Activated CD8-positive, alpha-beta T cell treated with anti-CD3 and anti-CD28 coated beads, Interleukin-2, amount 10 ng/mL, durations not matched to agents 7 days and 5 days (primary cell): ENCODE measurements around the gene MOAP1. TPM values are rescaled to one million over a fixed set of nuclear protein-coding genes. Genes with fewer than 3 reads are reported as not detected.

Experiments used
- ATAC-seq: fragments of 150-1000 bp; cut with Tn5 transposase; one replicate; pipeline ENCODE4 v1.10.0; 2021; ENCODE audit warnings: moderate library complexity
- CTCF ChIA-PET: fragments of 350-600 bp; sonication (Branson Sonifier 250); formaldehyde crosslinking; loops from one replicate; lab custom pipeline; 2021; ENCODE audit warnings: antibody characterized with exemption; lab: Charles Lee
- POLR2A ChIA-PET: fragments of 350-600 bp; sonication (Branson Sonifier 250); formaldehyde crosslinking; loops from one replicate; lab custom pipeline; 2021; ENCODE audit warnings: antibody characterized with exemption; lab: Charles Lee
- DNase-seq: peaks from one replicate; pipeline ENCODE4 v3.0.0-alpha.2; 2020
- H3K27ac Mint-ChIP-seq: one replicate; pipeline ENCODE4 v1.8.0; 2021; ENCODE audit warnings: mild to moderate bottlenecking, mixed read lengths
- H3K27me3 Mint-ChIP-seq: one replicate; pipeline ENCODE4 v1.8.0; 2021; ENCODE audit warnings: low read depth, mixed read lengths
- H3K36me3 Mint-ChIP-seq: one replicate; pipeline ENCODE4 v1.8.0; 2021; ENCODE audit warnings: low read depth, mixed read lengths
- H3K4me1 Mint-ChIP-seq: one replicate; pipeline ENCODE4 v1.8.0; 2021; ENCODE audit warnings: low read depth, mixed read lengths
- H3K4me3 Mint-ChIP-seq: one replicate; pipeline ENCODE4 v1.8.0; 2021; ENCODE audit warnings: mild to moderate bottlenecking, mixed read lengths
- H3K9me3 Mint-ChIP-seq: one replicate; pipeline ENCODE4 v1.8.0; 2022; ENCODE audit warnings: mixed read lengths; ENCODE audit not compliant: insufficient read depth
- total RNA-seq, 2 experiments: library from RNA; stranded (reverse); gene quantifications; one replicate each; pipeline ENCODE4 v1.2.3, GENCODE V29; 2021

MOAP1 gene
- total RNA-seq, 2 experiments from 2014 or later = 21.0 to 21.5 TPM

- Mint-ChIP-seq H3K27me3 (no peaks in the 10 kb centered on the region), H3K4me1 (peaks cover 18% of the 10 kb centered on the region), H3K9me3 (no peaks in the 10 kb centered on the region), H3K27ac (no peak overlapping the region), H3K36me3 (peaks cover 44% of the 10 kb centered on the region), H3K4me3 (no peak overlapping the region)
- DNase-seq (no peak), ATAC-seq (no peak)
- ChIA-PET POLR2A (no interaction called here), CTCF (interaction anchor here (1.0 kb wide), 1 partner anchor 33 kb away, joined by 3 read pairs; no protein-coding TSS in a partner anchor)
Observed at GRCh38 chr14:93212432-93212831, 27.7 kb upstream of the MOAP1 start.

GRCh38 chr14:93207468-93208308 lies 23.0 kb upstream of the MOAP1 start:
- ATAC-seq (peak; percentile 56), DNase-seq (peak; percentile 55)
- peak overlapping the region; percentile 96 for H3K27ac Mint-ChIP-seq
- H3K4me1 Mint-ChIP-seq = peaks cover 38% of the 10 kb centered on the region
- peaks cover 42% of the 10 kb centered on the region for H3K36me3 Mint-ChIP-seq
- peak overlapping the region; percentile 100 for H3K4me3 Mint-ChIP-seq
- H3K27me3 Mint-ChIP-seq = no peaks in the 10 kb centered on the region
- ChIA-PET POLR2A (interaction anchor here (0.7 to 5.1 kb wide), 9 partner anchors 8 to 753 kb away, joined by 3 to 87 read pairs (median 5); partner anchors contain the start of genes LYSET and MOAP1), CTCF (interaction anchor here (0.6 to 4.7 kb wide), 10 partner anchors 9 to 974 kb away, joined by 3 to 40 read pairs (median 5); partner anchors contain the start of genes LYSET and MOAP1)
- H3K9me3 Mint-ChIP-seq = no peaks in the 10 kb centered on the region

DNA sequence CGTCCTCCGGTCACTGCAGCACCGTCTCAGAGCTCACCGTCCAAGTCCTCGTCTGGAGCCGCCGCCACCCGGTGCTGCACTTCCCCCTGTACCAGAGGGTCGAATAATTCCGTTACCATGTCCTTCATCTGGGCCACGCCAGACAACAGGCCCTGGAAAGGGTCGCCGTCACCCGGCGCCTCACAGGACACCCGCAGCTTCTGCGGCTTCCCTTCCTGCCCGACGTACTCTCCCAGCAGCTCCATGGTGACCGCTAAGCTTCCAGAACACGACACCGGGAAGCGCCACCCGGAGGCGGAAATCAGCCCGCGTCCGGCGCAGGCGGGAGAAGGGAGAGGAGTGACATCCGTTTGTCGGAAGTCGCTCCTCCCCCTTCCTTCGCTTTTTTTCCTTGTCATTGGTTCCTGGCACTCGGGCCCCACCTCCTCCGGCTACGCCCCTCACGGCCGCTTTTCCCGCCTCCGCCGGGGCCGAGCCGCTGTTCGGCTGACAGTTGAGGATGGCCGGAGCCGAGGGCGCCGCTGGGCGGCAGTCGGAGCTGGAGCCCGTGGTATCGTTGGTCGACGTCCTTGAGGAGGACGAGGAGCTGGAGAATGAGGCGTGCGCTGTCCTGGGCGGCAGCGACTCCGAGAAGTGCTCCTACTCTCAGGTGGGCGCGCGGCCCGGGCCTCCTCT lies 22.2 kb upstream of the MOAP1 start, which contains the start of the genes GON7 and UBR7:
TSS of gene GON7 (minus strand) at position 273 of the 675 bp plus-strand sequence. CDS start at position 245, 28 bp downstream.
TSS of gene UBR7 (plus strand) at position 464 of the 675 bp plus-strand sequence. CDS start at position 500, 36 bp downstream.
- peak; percentile 89 for ATAC-seq

DNA sequence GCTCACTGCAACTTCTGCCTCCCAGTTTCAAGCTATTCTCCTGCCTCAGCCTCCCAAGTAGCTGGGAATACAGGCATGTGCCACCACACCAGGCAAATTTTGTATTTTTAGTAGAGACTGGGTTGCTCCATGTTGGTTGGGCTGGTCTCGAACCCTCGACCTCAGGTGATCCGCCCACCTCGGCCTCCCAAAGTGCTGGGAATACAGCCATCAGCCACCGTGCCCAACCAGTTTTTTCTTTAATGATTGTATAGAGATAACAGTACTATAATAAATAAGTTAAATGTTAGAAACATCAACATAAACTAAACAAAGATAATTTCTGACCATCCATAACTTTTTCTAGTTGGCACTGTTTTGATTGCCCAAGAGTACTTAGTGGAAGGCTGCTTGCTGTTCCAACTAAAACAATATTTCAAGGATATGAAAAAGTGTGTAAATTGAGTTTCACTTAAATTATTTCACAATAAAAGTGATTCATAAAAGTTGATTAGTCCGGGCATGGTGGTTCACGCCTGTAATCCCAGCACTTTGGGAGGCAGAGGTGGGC lies 16.5 kb upstream of the MOAP1 start:
- DNase-seq (no peak), ATAC-seq (no peak)
- Mint-ChIP-seq H3K9me3 (no peaks in the 10 kb centered on the region), H3K27ac (no peak overlapping the region), H3K36me3 (peaks cover 37% of the 10 kb centered on the region), H3K4me3 (no peak overlapping the region), H3K4me1 (peaks cover 23% of the 10 kb centered on the region), H3K27me3 (no peaks in the 10 kb centered on the region)
- CTCF ChIA-PET = interaction anchor here (0.9 kb wide), 1 partner anchor 88 kb away, joined by 4 read pairs; no protein-coding TSS in a partner anchor
- POLR2A ChIA-PET = no interaction called here

More for the DNA sequence above, 22.2 kb upstream of the MOAP1 start, which contains the start of the genes GON7 and UBR7:
- Mint-ChIP-seq H3K4me1 (peaks cover 41% of the 10 kb centered on the region), H3K36me3 (peaks cover 40% of the 10 kb centered on the region), H3K27ac (peak within 1 kb of the TSS; percentile 96), H3K9me3 (no peaks in the 10 kb centered on the region), H3K4me3 (peak within 1 kb of the TSS; percentile 100), H3K27me3 (no peaks in the 10 kb centered on the region)
- ChIA-PET POLR2A (interaction anchor here (0.7 to 5.1 kb wide), 11 partner anchors 10 to 754 kb away, joined by 3 to 87 read pairs (median 4); partner anchors contain the start of genes LYSET and MOAP1), CTCF (interaction anchor here (0.6 to 4.7 kb wide), 12 partner anchors 10 to 974 kb away, joined by 3 to 40 read pairs (median 4); partner anchors contain the start of genes LYSET and MOAP1)
- peak; percentile 94 for DNase-seq

- no peak for ATAC-seq
- Mint-ChIP-seq H3K4me1 (peaks cover 20% of the 10 kb centered on the region), H3K27me3 (no peaks in the 10 kb centered on the region), H3K27ac (no peak overlapping the region), H3K9me3 (no peaks in the 10 kb centered on the region), H3K36me3 (peaks cover 32% of the 10 kb centered on the region), H3K4me3 (no peak overlapping the region)
- POLR2A ChIA-PET = no interaction called here
- DNase-seq = no peak
- CTCF ChIA-PET = no interaction called here
Observed at GRCh38 chr14:93200553-93200952, 15.9 kb upstream of the MOAP1 start.

DNA sequence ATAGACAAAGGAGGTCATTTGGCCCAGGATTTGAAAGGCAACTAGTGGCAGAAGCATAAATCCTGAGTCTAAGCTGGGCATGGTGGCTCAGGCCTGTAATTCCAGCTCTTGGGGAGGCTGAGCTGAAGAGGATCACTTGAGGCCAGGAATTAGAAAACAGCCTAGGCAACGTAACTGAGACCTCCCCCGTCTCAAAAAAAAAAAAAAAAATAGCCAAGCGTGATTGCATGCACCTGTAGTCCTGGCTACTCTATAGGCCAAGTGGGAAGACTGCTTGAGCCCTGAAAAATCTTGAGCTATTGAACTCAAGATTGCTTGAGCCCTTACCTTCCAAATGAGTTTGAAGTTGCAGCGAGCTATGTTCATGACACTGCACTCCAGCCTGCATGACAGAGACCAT lies 14.3 kb upstream of the MOAP1 start:
- CTCF ChIA-PET = interaction anchor here (1.1 kb wide), 1 partner anchor 12 kb away, joined by 4 read pairs; no protein-coding TSS in a partner anchor
- ATAC-seq (no peak), DNase-seq (no peak)
- peaks cover 20% of the 10 kb centered on the region for H3K36me3 Mint-ChIP-seq
- H3K27me3 Mint-ChIP-seq = no peaks in the 10 kb centered on the region
- no peak overlapping the region for H3K4me3 Mint-ChIP-seq
- peaks cover 5% of the 10 kb centered on the region for H3K4me1 Mint-ChIP-seq
- no peak overlapping the region for H3K27ac Mint-ChIP-seq
- POLR2A ChIA-PET = interaction anchor here (1.0 to 1.2 kb wide), 2 partner anchors 14 to 25 kb away, joined by 3 read pairs; partner anchors contain the start of genes LYSET and MOAP1
- no peaks in the 10 kb centered on the region for H3K9me3 Mint-ChIP-seq

DNA sequence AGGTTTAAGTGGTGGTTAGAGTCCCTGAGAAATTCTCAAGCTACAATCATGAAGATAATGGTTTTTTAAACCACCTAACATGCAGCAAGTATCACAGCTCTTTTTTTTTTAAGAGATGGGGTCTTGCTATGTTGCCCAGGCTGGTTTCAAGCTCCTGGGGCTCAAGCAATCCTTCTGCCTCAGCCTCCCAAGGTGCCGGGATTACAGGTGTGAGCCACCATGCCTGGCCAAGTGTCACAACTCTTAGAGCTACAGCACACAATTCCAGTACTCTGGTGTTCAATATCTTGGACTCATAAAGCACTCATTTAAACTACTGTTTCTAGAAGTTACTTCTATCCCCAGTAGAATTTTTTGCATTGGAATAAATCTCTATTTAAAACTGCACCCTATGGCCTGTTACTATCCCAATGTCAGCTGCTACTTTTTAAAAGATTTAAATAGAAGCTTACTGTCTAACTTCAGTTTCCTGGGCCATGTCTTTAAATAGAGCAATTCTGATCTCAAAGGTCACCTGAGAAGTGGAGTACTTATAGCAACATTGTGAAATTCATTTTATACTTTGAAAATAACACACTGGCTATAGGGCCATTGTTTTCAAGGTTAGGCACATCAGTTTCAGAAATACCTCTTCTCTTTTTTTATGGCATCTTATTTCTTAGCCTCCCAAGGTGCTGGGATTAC lies 10.8 kb upstream of the MOAP1 start:
- H3K9me3 Mint-ChIP-seq = no peaks in the 10 kb centered on the region
- POLR2A ChIA-PET = interaction anchor here (0.6 to 1.8 kb wide), 4 partner anchors 10 to 152 kb away, joined by 3 to 10 read pairs (median 5); partner anchors contain the start of genes GON7, LYSET, MOAP1 and UBR7

GRCh38 chr14:93186956-93187355 lies 2.3 kb upstream of the MOAP1 start:
- no peaks in the 10 kb centered on the region for H3K27me3 Mint-ChIP-seq
- ATAC-seq (no peak), DNase-seq (no peak)
- H3K4me1 Mint-ChIP-seq = peaks cover 32% of the 10 kb centered on the region
- H3K27ac Mint-ChIP-seq = no peak overlapping the region
- ChIA-PET CTCF (interaction anchor here (0.9 to 2.1 kb wide), 5 partner anchors 9 to 55 kb away, joined by 3 to 7 read pairs (median 4); no protein-coding TSS in a partner anchor), POLR2A (interaction anchor here (2.0 kb wide), 1 partner anchor 19 kb away, joined by 18 read pairs; the partner anchor contains the start of genes GON7 and UBR7)
- peak overlapping the region; percentile 65 for H3K4me3 Mint-ChIP-seq
- no peaks in the 10 kb centered on the region for H3K9me3 Mint-ChIP-seq
- peaks cover 28% of the 10 kb centered on the region for H3K36me3 Mint-ChIP-seq

More for the DNA sequence above, 10.8 kb upstream of the MOAP1 start:
- no peaks in the 10 kb centered on the region for H3K27me3 Mint-ChIP-seq
- CTCF ChIA-PET = interaction anchor here (1.2 to 1.3 kb wide), 4 partner anchors 10 to 82 kb away, joined by 3 to 6 read pairs (median 4); partner anchors contain the start of genes GON7, LYSET, MOAP1 and UBR7
- DNase-seq (no peak), ATAC-seq (no peak)
- H3K27ac Mint-ChIP-seq = no peak overlapping the region
- H3K4me1 Mint-ChIP-seq = no peaks in the 10 kb centered on the region
- peaks cover 17% of the 10 kb centered on the region for H3K36me3 Mint-ChIP-seq
- H3K4me3 Mint-ChIP-seq = no peak overlapping the region

- no peak for ATAC-seq
- CTCF ChIA-PET = interaction anchor here (0.6 to 2.1 kb wide), 5 partner anchors 8 to 1078 kb away, joined by 3 to 7 read pairs (median 4); no protein-coding TSS in a partner anchor
- H3K27ac Mint-ChIP-seq = no peak overlapping the region
- peaks cover 32% of the 10 kb centered on the region for H3K36me3 Mint-ChIP-seq
- H3K4me3 Mint-ChIP-seq = peak overlapping the region; percentile 65
- H3K27me3 Mint-ChIP-seq = no peaks in the 10 kb centered on the region
- no peaks in the 10 kb centered on the region for H3K9me3 Mint-ChIP-seq
- peaks cover 34% of the 10 kb centered on the region for H3K4me1 Mint-ChIP-seq
- DNase-seq = no peak
- POLR2A ChIA-PET = interaction anchor here (2.0 kb wide), 1 partner anchor 20 kb away, joined by 18 read pairs; the partner anchor contains the start of genes GON7 and UBR7
Observed at GRCh38 chr14:93186466-93186865, 1.8 kb upstream of the MOAP1 start.

- POLR2A ChIA-PET = interaction anchor here (0.7 to 4.3 kb wide), 12 partner anchors 8 to 338 kb away, joined by 3 to 87 read pairs (median 4); partner anchors contain the start of genes GON7 and UBR7
Observed at GRCh38 chr14:93185349-93185720, 638 bp upstream of the MOAP1 start.

More at GRCh38 chr14:93185349-93185720, 638 bp upstream of the MOAP1 start:
- peaks cover 35% of the 10 kb centered on the region for H3K36me3 Mint-ChIP-seq
- H3K4me1 Mint-ChIP-seq = peaks cover 34% of the 10 kb centered on the region
- H3K27me3 Mint-ChIP-seq = no peaks in the 10 kb centered on the region
- no peaks in the 10 kb centered on the region for H3K9me3 Mint-ChIP-seq
- ATAC-seq (peak; percentile 5), DNase-seq (no peak)
- H3K4me3 Mint-ChIP-seq = peak overlapping the region; percentile 95
- CTCF ChIA-PET = interaction anchor here (1.0 to 3.1 kb wide), 8 partner anchors 9 to 233 kb away, joined by 3 to 40 read pairs (median 6); partner anchors contain the start of genes GON7 and UBR7
- peak overlapping the region; percentile 92 for H3K27ac Mint-ChIP-seq
